IPS-18c (cell line): ENCODE measurements around the gene CFD.

Experiments used
- H3K4me3 ChIP-seq: 2 replicates; pipeline ENCODE4 v1.7.0; 2013; ENCODE audit warnings: low read depth, mild to moderate bottlenecking, low read length, moderate library complexity; ENCODE audit not compliant: insufficient read depth
- H3K9me3 ChIP-seq: one replicate; pipeline ENCODE4 v1.6.1; 2013; ENCODE audit warnings: mild to moderate bottlenecking, low read length, moderate library complexity; ENCODE audit not compliant: control insufficient read depth, insufficient read depth

Gene CFD

GRCh38 chr19:862581-863314 lies 3.3 kb downstream of the CFD start:
- Histone ChIP-seq H3K4me3 (peak overlapping the region; percentile 50), H3K9me3 (no peaks in the 10 kb centered on the region)

GRCh38 chr19:863315-863620 lies 3.8 kb downstream of the CFD start:
- H3K9me3 ChIP-seq: no peaks in the 10 kb centered on the region
- peak overlapping the region; percentile 50; the same call in 1 of the 2 replicates for H3K4me3 ChIP-seq

GRCh38 chr19:866769-867300 lies 7.4 kb downstream of the CFD start:
- no peak overlapping the region for H3K4me3 ChIP-seq
- no peaks in the 10 kb centered on the region for H3K9me3 ChIP-seq

- H3K4me3 ChIP-seq: no peak overlapping the region
- H3K9me3 ChIP-seq: no peaks in the 10 kb centered on the region
Measured at GRCh38 chr19:867301-867793, 7.9 kb downstream of the CFD start.

DNA sequence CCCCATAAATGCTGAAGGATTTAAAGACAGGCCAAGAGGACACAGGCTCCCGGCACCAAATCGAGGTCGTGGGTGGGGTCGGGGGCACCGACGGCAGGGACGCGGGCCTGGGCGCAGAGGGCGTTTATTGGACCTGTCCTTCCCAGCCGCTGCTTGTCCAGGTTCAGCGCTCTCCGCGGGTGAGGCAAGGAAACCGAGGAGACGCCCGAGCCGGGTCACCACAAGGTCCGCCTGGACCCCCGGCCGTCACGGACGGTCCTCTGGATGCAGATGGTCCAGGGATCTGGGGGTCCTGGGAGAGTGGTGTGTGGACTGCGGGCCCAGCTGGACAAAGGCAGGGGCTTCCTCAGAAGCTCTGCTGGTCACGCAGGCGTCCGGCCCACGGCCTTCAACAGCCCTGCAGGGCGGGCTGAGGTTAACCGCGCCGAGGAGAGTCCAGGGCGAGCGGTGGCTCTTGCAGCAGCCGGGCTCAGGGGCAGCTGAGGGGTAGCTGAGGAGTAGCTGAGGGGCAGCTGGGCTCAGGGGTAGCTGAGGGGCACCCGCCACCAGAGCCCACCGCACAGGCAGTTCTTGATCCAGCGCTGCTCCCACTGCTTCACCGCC lies 8.5 kb downstream of the CFD start:
- Histone ChIP-seq H3K9me3 (no peaks in the 10 kb centered on the region), H3K4me3 (no peak overlapping the region)

DNA sequence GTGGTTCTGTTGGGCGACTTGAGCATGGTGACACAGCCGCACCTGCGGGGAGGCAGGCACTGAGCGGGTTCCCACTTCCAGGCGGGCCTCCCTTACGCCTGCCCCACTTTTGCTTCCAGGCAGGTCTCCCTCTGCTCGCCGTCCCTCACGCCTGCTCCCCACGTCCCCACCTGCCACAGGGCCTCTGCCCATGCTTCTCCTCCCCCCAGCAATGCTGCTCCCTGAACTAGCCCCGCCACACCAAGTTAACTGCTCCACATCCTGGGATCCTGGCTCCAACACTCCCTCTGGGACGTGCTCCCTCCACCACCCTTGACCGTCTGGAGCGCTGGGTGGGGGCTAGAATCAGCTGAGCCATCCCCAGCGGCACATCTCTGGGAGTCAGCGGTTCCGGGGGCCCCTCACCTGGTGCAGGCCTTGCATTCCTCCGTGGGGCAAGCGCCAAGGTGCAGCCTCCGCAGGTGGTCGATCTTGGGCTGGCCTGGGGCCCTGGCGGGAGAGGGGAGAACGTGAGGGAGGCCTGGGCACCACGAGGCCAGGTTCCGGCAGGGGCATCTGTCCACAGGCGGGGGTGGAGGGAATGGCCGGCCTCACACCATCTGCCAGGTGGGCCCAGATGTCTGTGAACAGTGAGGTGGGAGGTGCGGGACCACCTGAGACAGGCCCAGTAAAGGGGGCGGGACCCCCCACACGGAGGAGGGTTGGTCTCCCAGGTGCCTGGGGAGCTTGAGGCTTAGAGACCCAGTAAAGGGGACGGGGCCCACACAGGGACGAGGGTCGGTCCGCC lies 9.2 kb downstream of the CFD start:
- H3K4me3 ChIP-seq: no peak overlapping the region
- H3K9me3 ChIP-seq: no peaks in the 10 kb centered on the region

- H3K9me3 ChIP-seq: no peaks in the 10 kb centered on the region
- H3K4me3 ChIP-seq: no peak overlapping the region
Measured at GRCh38 chr19:869245-870177, 10.0 kb downstream of the CFD start.

GRCh38 chr19:870314-870713 lies 10.8 kb downstream of the CFD start:
- no peaks in the 10 kb centered on the region for H3K9me3 ChIP-seq
- no peak overlapping the region for H3K4me3 ChIP-seq

- Histone ChIP-seq H3K4me3 (no peak overlapping the region), H3K9me3 (no peaks in the 10 kb centered on the region)
Measured at GRCh38 chr19:870963-871401, 11.5 kb downstream of the CFD start.

DNA sequence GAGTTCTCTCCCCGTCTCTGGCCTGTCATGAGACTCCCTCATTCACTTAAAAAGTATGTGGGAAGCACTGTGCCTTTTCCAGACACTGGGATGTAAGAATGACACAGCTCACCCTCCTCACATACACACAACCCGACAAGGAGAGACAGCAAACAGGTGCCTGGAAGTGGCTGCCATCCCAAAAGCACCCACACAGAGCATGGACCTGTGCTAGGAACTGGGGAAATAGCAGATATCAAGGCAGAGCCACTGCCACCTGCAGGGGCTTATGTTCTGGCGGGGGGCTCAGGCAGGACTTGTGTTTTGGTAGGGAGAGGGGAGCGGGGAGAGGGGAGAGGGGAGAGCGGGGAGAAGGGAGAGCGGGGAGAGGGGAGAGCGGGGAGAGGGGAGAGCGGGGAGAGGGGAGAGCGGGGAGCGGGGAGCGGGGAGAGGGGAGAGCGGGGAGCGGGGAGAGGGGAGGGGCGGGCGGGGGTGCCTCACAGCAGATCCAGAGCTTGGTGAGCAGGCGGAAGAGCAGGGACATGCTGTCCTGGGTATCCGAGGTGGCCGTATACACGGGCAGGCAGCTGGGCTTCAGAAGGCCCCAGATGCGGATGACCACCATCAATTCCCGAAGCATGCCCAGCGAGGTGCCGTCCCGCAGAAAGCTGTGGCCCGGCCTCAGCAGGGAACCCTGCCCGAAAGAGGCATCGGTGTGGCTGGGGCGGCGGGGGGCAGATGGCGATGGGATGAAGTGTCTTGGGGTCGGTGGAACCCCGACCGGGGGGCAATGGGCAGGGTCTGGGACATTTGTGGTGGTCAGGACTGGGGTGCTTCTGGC lies 12.2 kb downstream of the CFD start:
- H3K4me3 ChIP-seq: no peak overlapping the region
- no peaks in the 10 kb centered on the region for H3K9me3 ChIP-seq

DNA sequence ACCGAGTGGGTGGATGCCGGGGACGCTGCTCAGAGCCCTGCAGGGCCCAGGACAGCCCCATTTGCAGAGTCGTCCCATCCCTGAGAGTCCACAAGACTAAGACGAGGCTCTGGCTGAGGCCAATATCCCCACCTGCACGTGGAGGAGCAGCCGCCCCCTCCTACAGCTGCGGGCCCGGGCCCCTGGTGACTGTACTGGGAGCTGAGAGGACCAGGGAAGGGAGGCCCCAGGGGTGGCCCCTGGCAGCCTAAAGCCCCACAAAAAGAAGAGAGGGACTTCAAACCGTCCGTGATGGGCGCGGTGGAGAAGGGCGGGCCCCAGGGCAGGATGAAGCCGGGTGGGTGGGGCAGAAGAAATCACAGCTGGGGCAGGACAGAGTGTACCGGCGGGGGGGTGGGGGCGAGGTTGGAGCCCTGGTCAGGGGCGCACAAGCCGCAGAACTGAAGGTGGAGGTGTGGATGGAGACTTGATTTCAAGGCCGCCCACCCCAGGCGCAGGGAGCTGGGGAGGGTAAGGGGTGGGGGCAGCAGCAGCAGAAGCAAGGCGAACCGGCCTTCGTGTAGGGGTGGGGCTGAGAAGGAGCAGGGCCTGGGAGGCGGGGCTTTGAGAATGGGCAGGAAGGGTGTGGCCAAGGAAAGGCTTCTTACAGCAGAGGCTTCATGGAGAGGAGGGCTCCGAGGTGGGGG lies 12.9 kb downstream of the CFD start:
- no peak overlapping the region for H3K4me3 ChIP-seq
- H3K9me3 ChIP-seq: no peaks in the 10 kb centered on the region

GRCh38 chr19:873084-873483 lies 13.6 kb downstream of the CFD start:
- no peaks in the 10 kb centered on the region for H3K9me3 ChIP-seq
- H3K4me3 ChIP-seq: no peak overlapping the region

DNA sequence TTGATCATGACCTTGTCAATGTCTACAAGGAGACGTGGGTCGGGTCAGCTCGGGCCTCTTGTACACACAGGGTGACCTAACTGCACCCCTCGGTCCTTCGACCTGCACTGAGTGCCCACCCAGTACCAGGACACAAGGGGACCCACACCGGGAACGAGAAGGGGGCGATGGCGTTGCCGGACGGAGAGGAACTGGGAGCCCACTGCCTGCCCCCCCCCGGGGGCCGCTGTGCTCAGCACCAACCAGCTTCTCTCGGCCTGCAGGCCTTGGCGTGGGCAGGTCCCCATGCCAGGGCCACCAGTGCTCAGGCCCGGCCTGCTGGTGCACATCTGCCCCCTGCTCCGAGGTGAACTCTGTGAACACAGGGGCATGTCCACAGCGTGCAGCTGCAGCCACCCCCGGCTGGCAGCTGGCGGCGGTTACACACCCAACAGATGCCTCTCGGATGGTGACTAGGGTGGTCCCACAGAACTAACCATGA lies 14.1 kb downstream of the CFD start:
- Histone ChIP-seq H3K4me3 (no peak overlapping the region), H3K9me3 (no peaks in the 10 kb centered on the region)

GRCh38 chr19:875265-875879 lies 15.9 kb downstream of the CFD start:
- no peak overlapping the region for H3K4me3 ChIP-seq
- H3K9me3 ChIP-seq: no peaks in the 10 kb centered on the region

DNA sequence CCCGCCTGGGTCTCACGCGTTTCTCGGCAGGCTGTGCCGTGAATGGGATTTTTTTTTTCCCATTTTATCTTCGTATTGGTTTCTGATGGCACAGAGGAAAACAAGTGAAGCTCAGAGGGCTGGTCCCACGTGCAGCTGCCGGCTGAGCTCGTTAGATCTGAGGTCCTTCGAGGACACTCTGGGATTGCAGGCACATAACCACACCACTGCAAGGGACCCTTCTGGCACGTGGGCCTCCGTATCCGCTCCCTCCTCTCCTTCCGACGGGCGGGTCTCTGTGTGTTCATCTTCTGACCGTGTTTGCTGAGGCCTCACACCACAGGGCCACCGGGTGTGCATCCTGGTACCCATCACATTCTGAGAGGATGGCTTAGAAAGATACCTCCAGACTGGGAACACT lies 16.6 kb downstream of the CFD start:
- Histone ChIP-seq H3K9me3 (no peaks in the 10 kb centered on the region), H3K4me3 (no peak overlapping the region)
